GM21717 (cell line): Measurements from ENCODE around the gene TNFRSF14.

ENCODE experiments used
- ATAC-seq: cut with Tn5 transposase; IDR thresholded peaks from one replicate; pipeline ENCODE4 v1.9.1; 2021; ENCODE audit warnings: mild to moderate bottlenecking, moderate library complexity; ENCODE audit not compliant: unreplicated experiment

Gene TNFRSF14

GRCh38 chr1:2597441-2598328, 41.5 kb downstream of the TNFRSF14 start:
- no peak for ATAC-seq

GRCh38 chr1:2598329-2598931, 42.3 kb downstream of the TNFRSF14 start:
- ATAC-seq, result no peak

GRCh38 chr1:2601721-2602303, 45.6 kb downstream of the TNFRSF14 start:
- no peak for ATAC-seq

- ATAC-seq, result no peak
These were observed 46.2 kb downstream of the TNFRSF14 start for GRCh38 chr1:2602311-2602835.

GRCh38 chr1:2602866-2603520, 46.8 kb downstream of the TNFRSF14 start:
- no peak for ATAC-seq

GRCh38 chr1:2603521-2604155, 47.5 kb downstream of the TNFRSF14 start:
- ATAC-seq, result no peak

- ATAC-seq, result no peak
These were observed 48.1 kb downstream of the TNFRSF14 start for GRCh38 chr1:2604156-2604843.

- no peak for ATAC-seq
These were observed 48.8 kb downstream of the TNFRSF14 start for GRCh38 chr1:2604844-2605508.

- no peak for ATAC-seq
These were observed 49.6 kb downstream of the TNFRSF14 start for GRCh38 chr1:2605509-2606395.

- ATAC-seq, result no peak
These were observed 50.3 kb downstream of the TNFRSF14 start for GRCh38 chr1:2606396-2606880.

GRCh38 chr1:2606881-2607621, 50.9 kb downstream of the TNFRSF14 start:
- no peak for ATAC-seq

GRCh38 chr1:2607641-2608091, 51.5 kb downstream of the TNFRSF14 start:
- no peak for ATAC-seq

- no peak for ATAC-seq
These were observed 53.3 kb downstream of the TNFRSF14 start for GRCh38 chr1:2609319-2610035.

- no peak for ATAC-seq
These were observed 54.1 kb downstream of the TNFRSF14 start for GRCh38 chr1:2610036-2610959.

GRCh38 chr1:2611031-2611501, 54.9 kb downstream of the TNFRSF14 start:
- ATAC-seq, result no peak
